Activated T-cell treated with anti-CD3 and anti-CD28 coated beads for 24 hours (primary cell): ENCODE measurements around the gene OR6C75.
"Not testable (repeated sequence)": the region's sequence is repeated elsewhere in the genome, so short reads cannot be mapped to it uniquely, and the experiment has no call there.

Source experiments
- DNase-seq: peaks from one replicate; pipeline ENCODE4 v3.0.0-alpha.2; 2020; ENCODE audit warnings: low read depth

Gene OR6C75

DNA sequence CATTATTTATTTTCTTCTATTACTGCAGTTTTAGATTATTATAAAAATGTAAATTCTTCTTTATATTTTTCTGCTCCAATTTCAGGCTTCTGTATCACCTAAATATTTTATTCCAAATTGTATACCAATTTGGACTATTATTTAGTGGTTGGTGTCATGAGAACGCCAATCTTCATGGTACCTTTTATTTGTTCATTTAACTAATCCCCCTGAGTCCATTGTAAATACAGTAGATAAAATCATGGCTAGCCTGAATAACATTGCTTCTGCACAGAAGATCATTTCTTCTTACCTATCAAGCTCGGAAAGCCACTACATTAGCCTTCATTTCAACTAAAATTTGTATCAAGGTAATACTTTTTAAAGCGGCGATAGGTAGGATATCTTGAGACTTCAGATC lies at the start of gene OR6C75:
TSS of gene OR6C75 (plus strand) at position 301 of the 400 bp plus-strand sequence. CDS start 2,136 bp downstream, outside the sequence.
- DNase-seq = no peak

DNA sequence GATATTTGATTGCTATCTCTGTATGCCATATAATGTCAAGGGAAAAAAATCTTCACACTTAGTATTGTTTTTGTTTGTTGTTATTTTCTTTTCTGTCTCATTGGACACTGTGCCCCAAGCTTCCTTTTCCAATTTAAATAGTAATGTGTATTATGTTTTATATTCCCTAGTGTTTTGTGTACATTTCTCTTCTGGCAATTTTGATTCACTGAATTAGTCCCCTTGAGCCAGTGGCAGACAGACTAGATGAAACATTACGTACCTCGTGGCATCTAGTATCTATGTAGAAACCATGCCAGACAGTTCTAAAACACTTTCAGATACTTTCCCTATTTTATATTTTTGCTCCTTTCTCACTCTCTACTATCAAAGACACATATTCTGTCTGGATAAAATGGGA lies 48.7 kb upstream of the OR6C75 start, which contains the start of gene OR6C1:
TSS of gene OR6C1 (plus strand) at position 301 of the 400 bp plus-strand sequence. CDS start 6,257 bp downstream, outside the sequence.
- no peak for DNase-seq

DNA sequence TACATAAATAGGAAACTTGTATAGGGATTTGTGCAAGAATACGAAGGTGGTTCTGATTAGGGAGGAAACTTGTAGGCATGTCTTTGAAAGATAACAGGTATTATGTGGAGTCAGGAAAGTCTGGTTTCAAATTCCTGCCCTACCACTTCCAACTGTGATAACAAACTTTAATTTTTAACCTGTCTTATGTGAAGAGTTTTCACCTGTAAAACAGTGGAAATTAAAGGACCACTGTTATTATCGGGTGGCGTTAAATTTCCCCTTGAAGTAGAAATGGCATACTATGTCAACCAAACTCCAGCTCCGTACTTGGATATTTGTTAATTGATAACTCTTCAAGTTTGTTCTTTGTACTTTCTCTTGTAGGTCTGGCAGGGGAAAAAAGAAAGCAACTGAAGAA lies 42.6 kb upstream of the OR6C75 start:
- DNase-seq = no peak

DNA sequence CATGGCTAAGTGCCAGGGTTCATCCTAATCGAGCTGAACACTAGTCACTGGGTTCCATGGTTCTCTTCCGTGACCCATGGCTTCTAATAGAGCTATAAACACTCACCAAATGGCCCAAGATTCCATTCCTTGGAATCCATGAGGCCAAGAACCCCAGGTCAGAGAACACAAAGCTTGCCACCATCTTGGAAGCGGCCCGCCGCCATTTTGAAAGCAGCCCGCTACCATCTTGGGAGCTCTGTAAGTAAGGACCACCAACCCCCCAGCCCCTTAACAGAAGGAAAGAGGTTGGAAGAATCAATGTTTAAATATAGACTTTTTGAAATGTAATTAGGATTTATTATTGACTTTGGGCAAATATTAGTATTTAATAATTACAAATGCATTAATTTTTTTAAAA lies 37.0 kb upstream of the OR6C75 start:
- DNase-seq = not testable (repeated sequence)

DNA sequence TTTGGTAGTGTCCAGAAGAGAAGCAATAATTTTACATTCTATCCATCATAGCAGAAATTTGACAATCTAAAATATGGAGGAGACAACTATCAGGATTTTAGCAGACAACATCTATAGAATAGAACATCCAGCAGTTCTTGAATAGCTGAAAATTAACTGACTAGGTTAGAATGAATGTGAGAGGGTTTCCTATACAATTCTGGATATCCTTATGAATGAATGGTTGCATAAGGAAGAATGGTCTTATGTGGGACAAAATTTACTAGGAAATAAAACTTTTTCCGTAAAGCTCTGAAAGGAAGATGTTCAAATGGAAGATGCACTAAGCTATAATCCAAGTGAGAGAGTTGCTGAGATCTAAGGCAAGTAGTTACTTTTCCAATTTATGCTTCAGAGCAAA lies 32.3 kb upstream of the OR6C75 start, which contains the start of gene OR6C3:
TSS of gene OR6C3 (plus strand) at position 301 of the 400 bp plus-strand sequence. CDS start 955 bp downstream, outside the sequence.
- no peak for DNase-seq

DNA sequence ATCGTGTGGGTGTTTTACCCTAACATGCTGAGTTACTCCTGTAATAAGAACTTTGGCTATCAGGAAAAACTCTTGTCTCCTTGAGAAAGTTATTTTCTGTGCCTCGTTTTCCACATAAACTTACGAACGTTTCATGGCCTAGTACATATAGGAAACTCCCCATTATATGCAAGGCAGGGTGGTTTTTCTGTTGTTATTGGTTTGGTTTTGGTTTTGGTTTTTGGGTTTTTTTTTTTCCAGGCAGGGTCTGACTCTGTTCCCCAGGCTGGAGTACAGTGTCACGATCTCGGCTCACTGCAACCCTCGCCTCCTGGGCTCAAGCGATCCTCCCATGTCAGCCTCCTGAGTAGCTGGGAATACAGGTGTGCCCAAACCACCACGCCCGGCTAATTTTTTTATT lies 26.8 kb upstream of the OR6C75 start:
- DNase-seq = no peak

DNA sequence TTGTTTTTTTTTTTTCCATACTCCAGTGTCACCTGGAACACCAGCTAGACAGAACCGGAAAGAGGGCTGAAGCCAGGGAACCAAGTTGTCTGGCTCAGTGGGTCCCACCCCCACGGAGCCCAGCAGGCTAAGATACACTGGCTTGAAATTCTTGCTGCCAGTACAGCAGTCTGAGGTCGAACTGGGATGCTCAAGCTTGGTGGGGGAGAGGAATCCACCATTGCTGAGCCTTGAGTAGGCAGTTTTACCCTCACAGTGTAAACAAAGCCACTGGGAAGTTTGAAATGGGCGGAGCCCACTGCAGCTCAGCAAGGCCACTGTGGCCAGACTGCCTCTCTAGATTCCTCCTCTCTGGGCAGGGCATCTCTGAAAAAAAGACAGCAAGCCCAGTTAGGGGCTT lies 7.4 kb upstream of the OR6C75 start:
- not testable (repeated sequence) for DNase-seq

DNA sequence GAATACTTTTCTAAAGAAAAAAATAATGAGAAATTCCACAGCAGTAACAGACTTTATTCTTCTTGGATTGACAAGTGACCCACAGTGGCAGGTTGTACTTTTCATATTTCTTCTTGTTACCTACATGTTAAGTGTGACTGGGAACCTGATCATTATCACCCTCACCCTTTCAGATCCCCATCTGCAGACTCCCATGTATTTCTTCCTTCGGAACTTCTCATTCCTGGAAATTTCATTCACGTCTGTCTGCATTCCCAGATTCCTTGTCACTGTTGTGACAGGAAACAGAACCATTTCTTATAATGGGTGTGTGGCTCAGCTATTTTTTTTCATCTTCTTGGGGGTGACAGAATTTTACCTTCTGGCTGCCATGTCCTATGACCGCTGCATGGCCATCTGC lies 2.3 kb downstream of the OR6C75 start:
- no peak for DNase-seq

DNA sequence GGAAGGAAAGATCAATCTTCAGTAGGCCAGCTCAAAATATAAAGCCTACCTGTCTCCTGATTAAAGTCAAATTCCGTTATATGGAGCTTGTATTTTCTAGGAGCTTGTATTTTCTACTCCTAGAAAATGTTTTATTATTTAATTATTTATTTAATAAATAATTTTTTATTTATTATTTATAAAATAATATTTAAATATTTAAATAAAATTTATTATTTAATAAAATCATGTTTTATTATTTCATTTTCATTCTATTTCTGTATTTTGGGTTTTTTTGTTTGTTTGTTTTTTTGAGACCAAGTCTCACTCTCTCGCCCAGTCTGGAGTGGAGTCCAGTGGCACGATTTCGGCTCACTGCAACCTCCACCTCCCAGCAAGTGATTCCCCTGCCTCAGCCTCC lies 9.7 kb downstream of the OR6C75 start:
- DNase-seq = no peak

DNA sequence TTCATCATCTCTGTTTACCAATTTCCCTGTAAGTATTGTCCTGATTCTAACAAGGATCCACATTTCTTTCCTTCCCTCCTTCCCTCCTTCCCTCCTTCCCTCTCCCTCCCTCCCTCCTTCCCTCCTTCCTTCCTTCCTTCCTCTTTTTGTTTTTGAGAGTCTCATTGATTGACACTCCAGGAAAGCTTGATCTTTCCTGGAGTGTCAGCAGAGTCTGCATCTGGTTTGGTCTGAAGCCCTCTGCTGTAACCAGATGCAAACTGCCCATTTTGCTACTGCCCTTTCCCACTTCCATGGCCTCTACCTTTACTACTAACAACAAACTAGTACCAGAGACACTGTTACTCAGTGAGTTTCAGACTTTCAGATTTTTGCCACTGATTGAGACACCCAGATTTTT lies 23.1 kb downstream of the OR6C75 start:
- no peak for DNase-seq

DNA sequence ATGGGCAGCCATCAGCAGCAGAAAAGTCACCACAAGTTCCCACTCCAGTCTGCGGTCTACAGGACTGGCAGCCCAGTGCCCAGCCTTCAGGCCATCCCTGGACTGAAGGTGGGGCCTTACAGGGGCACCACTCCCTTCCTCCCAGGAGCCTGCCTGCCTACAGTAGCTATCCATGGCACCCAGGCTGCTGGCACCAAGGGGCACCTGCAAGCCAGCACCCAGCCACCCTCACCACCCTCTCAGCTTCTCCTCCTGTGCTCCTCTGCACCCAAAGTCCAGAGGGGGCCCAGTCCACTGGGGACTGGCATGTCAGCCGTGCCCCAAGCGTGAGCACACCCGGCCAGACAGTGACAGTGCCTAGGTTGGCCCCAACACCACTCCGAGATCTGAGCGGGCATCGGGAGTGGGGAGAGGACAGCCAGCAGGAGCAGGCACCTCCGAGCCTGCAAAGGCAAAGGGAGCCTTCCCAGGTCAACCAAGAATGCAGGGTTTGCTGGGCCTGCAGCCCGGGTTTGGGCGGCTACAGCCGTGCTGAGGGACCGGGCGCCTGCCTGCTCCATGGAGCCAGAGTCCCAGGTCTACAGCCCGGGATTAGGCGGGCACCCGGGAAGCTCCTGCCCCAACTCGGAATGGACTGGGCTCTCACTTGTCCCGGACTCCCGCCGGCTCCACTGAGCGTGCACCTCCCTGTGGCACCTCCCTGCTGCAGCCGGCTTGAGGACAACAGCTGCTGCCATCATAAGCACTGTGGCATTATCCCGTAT lies 29.4 kb downstream of the OR6C75 start:
- DNase-seq = no peak

DNA sequence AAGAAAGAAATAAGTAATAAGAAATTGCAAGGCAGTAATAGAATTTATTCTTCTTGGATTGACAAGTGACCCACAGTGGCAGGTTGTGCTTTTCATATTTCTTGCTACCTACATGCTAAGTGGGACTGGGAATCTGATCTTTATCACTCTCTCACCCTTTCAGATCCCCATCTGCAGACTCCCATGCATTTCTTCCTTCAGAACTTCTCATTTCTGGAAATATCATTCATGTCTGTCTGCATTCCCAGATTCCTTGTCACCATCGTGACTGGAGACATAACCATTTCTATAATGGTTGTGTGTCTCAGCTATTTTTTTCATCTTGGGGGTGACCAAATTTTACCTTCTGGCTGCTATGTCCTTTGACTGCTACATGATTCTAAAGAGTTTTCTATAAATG lies 33.6 kb downstream of the OR6C75 start:
- no peak for DNase-seq

DNA sequence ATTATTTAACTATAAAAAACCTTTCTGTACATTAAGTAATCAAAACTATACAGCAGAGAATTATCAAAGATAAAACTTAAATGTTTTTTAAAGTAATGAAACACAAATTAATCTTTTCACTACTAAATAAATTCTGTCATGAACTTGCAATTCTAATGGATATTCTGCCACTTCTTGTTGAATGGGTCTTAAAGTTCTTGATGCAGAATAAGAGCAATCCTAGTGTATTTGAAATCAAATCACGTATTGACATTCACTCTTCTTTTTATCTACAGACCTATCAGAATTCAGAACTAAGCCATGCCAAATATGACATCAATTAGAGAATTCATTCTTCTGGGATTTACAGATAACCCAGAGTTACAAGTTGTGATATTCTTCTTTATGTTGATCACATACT lies 37.5 kb downstream of the OR6C75 start, which contains the start of gene OR6C65:
TSS of gene OR6C65 (plus strand) at position 301 of the 400 bp plus-strand sequence. CDS start at position 301, 0 bp downstream.
- no peak for DNase-seq

DNA sequence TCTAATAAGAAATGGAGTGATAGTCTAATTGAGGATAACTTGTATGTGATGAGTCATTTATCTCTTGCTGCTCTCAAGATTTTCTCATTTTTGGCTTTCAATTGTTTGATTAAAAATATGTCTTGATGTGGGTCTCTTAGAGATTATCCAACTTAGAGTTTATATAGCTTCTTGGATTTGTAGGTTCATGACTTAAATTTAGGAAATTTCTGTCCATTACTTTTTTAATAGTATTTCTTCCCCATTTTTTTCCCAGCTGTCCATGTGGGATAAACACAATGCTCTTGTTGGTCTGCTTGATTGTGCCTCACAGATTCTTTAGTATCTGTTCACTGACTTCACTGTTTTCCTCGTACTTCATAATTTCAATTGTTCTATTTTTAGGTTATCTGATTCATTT lies 45.1 kb downstream of the OR6C75 start:
- DNase-seq = no peak

DNA sequence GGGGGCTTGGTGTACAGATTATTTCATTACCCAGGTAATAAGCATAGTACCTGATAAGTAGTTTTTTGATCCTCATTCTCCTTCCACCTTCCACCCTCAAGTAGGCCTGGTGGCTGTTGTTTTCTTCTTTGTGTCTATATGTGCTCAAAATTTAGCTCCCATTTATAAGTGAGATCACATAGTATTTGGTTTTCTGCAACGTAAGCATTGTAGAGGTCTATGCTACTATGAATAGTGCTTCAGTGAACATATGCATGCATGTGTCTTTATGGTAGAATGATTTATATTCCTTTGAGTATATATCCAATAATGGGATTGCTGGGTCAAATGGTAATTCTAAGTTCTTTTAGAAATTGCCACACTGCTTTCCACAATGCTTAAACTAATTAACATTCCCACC lies 46.4 kb downstream of the OR6C75 start:
- not testable (repeated sequence) for DNase-seq

DNA sequence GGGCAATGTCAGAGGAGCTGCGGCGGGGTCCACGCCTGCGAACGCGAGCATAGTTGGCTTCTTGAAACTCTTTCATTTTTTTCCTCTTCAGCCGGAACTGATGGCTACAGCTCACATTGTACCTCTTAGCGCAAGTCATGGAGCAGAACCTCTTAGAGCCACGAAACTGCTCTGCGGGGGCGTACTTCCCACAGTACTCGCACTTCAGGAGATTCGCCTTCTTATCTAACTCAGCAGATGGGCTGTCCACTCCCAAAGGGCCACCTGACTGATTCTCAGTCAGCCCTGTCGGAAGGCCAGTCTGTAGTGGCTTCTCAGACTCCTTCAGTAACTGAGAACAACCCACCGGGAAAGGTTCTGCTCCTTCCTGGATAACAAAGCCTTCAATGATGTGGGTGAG lies 49.4 kb downstream of the OR6C75 start:
- DNase-seq = not testable (repeated sequence)

DNA sequence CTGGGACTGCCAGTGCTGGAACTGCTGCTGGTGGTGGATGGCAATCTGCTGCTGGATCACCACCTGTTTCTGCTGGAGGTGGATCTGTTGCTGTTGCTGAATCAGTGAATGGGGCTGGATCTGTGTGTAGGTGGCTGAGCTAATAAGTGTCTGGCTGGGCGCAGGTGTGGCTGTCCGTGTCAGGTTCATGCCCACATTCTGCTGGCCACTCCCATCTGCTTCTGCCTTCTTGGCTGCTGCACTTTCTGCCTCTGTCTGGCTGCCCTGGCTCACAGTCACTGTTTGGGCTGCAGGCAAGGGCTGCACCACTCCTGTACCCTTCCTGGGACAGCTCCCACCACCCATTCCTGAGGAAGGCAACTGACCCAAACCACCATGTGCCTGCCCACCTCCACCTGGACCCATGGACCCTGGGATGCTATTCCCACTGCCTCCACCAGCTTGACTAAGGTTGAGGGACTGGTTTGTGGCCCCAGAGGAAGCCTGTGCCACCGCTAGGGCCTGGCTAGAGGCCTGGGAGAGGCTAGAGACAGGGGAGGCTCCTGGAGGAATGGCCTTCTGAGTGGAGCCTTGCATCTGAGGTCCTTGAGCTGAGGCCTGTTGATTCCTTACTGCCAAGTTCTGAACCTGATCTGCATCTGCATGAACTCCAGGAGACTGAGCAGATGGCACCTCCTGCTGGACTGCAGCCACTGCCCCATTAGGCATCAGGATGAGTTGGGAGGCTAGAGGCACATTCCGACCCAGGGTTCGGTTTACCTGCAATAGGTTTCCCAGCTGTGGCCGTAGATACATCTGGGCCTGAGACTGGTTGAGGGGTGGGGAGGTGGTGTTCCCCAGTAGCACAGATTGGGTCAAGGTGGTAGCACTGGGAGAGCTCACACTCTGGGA lies 51.0 kb downstream of the OR6C75 start:
- not testable (repeated sequence) for DNase-seq

DNA sequence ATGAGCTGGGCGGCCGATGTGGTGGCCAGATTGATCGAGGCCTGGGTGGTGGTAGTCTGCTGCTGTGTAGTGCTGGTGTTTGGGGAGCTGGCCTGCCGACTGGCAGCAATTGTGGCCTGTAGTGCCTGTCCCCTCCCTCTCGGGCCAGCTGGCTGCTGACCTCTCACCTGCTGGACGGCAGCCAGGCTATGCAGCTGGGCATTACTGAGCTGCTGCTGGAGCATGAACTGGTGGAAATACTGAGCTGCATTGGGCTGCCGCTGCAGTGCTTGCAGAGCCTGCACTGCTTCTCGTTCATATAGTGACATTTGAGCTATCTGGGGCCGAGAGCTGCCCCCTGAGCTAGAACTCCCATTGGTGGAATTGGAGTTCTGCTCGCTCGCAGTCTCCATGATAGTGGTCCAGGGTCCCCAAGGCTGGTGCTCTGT lies 51.6 kb downstream of the OR6C75 start:
- DNase-seq = not testable (repeated sequence)

DNA sequence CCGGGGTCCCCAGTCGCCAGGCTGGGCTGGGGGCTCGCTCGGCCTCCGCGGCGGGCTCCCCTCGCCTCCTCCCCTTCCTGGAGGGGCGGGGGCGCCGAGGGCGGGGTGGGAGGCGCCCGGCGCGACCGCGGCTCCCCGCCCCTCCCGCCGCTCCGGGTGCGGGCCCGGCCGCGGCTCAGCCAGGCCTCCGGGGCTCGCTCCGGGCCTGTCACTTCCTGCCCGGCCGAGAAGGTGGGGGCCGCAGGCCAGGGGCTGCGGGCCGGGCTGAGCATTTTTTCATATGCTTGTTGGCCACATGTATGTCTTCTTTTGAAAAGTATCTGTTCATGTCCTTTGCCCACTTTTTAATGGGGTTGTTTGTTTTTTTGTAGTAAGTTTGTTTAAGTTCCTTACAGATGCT lies 52.1 kb downstream of the OR6C75 start:
- DNase-seq = not testable (repeated sequence)

DNA sequence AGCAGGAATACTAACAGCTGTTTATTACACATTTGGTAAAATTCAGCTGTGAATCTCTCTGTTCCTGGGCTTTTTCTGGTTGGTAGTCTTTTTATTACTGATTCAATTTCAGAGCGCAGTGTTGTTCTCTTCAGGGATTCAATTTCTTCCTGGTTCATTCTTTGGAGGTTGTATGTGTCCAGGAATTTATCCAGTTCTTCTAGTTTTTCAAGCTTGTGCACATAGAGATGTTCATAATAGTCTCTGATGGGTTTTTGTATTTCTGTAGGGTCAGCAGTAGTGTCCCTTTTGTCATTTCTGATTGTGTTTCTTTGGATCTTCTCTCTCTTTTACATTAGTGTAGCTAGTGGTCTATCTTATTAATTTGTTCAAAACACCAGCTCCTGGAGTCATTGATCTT lies 54.2 kb downstream of the OR6C75 start:
- DNase-seq = no peak
